GM21528 (cell line): ENCODE results near the gene GALNT18.

Source experiments
- ATAC-seq: cut with Tn5 transposase; IDR thresholded peaks from one replicate; pipeline ENCODE4 v1.9.1; 2021; ENCODE audit warnings: mild to moderate bottlenecking, moderate library complexity; ENCODE audit not compliant: unreplicated experiment, low FRiP score

The GALNT18 gene

DNA sequence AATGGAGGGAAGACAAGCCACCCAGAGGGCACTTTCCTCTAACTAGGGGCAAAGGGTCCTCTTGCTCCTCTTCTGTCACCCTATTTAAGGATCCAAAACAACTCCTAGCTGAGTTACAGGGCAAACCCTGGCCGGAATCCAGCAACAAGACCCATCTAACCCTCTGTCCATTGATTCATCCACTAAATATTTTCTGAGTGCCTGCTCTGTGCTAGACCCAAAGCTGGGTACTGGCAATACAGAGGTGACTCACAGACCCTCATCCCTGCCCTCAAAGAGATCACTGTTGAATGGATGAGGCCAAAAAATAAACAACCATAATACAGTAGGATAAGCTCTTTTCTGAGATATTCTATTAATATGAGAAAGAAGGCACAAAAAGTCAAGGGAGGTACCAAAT is 4.3 kb upstream of the GALNT18 start:
- ATAC-seq: no peak

GRCh38 chr11:11624926-11625325 is 3.1 kb upstream of the GALNT18 start:
- no peak for ATAC-seq

- ATAC-seq: no peak
Observed at GRCh38 chr11:11624204-11624603, 2.4 kb upstream of the GALNT18 start.

DNA sequence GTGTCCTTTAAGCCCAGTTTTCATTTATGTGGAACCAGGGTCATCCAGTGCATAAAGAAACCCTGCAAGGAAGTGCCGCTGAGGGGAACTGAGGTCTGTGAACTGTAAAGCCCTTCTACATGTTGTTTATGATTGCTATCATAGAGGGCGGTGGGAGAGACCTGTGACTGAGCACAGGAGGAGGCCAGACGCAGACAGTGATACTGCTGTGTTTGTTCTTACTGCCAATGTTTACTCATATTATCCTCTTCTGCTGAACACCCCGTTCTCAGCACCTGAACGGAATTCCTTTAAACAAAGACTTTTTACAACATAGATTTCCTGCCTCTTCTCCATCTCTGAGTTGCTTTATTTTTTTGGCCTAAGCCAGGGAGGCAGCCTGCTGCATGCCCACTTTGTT is 967 bp upstream of the GALNT18 start:
- ATAC-seq: no peak

DNA sequence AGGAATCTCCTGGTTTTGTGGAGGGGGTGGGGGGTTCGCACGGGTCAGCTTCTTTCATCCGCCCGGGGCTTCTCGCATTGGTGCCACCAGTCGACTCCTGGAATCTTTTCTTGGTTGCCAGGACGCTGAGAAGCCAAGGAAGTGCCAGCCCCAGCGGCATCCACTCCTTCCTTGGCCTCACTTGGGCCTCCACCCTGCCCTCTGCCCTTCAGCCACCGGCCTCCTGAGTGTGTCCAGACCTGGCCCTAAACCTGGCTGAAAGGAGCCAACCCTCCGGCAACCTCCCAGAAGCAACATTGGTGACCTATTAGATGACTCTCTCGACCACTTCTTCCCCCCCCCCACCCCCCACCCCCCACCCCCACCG is 518 bp upstream of the GALNT18 start:
- no peak for ATAC-seq

GRCh38 chr11:11620921-11621572 is 758 bp downstream of the GALNT18 start:
- ATAC-seq: peak; percentile 30

DNA sequence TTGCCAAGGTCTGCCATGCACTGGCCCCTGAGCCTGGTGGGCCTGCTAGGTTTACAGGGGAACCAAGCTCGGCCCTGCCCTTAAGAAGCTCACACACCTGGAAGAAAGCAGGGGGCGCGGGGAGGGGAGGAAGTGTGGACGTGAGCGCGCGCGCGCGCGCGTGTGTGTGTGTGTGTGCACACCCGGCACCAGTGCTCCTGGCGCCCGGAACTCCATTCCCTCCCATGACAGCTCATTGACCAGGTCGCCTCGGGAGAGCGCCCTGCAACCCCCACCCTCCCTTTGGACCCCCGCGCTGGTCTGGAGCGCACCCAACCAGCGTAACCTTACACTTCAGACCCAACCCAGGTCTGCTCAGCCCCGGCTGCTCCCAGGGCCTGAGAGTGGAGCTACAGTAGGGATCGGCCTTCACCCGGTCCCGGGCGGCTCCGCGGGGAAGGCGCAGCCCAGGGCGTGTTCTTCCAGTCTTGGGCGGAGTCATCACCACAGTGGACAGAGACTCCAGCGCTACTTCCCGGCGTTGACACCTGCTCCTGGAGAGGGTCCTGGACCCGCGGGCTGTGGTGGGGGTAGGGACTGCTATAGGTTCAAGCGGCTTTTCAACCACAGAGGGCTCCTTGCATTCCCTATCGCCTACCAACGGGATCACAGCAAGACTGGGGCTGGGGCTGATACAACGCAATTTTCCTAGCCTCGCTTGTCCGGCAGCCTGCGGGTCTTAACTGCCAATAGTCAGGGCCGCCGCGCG is 1.5 kb downstream of the GALNT18 start:
- ATAC-seq: no peak

- no peak for ATAC-seq
Observed at GRCh38 chr11:11618973-11619435, 2.8 kb downstream of the GALNT18 start.

DNA sequence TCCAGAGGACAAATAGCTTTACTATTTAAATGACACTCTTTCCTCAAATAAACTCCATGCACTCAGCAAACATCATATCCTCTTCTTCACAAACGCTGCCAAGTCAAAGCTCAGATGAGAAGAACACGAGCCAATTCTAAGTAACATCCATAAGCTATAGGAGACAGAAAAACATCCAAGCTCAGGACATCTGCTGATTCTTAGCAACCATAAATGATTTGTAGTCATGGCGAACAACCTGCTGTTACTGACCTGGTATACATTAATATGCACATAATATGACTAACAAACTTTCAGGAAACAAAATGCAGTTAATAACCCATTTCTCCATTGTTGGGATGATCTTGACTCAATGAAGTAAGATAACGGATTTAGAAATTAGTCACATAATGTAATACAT is 6.7 kb downstream of the GALNT18 start:
- ATAC-seq: no peak

DNA sequence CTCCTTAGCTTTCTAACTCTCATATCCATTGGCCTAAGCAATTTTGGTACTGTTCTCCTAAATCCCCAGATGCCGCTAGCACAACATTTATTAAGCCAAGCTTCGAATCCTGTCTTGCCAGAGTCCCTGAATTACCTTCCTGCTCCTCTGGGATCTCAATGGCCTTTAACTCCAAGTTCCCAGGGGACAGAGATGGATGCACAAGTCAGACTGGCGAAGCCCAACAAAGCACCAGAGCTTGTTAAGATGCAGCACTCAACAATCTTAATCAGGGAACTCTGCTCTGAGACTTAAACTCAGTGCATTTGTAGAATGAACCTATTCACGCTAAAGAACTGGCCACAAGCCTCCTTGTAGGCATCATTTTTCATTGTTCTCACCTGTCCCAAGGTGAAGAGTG is 9.4 kb downstream of the GALNT18 start:
- no peak for ATAC-seq

GRCh38 chr11:11611381-11611780 is 10.4 kb downstream of the GALNT18 start:
- ATAC-seq: no peak

DNA sequence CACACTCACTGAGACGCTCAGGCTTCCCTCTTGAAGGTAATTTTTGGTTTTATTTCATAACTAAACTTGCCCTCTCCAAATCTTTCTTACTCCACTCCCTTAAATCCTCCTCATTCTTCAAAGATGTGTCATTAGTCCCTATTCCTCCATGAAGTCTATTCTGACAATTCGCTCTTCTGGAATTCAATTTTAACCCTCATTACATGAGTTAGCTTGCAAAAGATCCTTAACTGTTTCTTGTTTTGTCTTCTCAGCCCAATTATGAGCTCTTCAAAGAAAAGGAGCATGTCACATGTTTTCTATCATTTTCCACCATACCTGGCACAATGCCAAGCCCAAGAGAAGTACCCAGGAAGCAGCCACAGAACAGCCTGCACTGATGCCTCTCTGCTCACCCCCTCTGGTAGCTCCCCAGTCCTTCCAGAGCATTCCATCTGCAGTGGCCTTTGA is 13.0 kb downstream of the GALNT18 start:
- no peak for ATAC-seq

GRCh38 chr11:11607772-11608171 is 14.0 kb downstream of the GALNT18 start:
- no peak for ATAC-seq

DNA sequence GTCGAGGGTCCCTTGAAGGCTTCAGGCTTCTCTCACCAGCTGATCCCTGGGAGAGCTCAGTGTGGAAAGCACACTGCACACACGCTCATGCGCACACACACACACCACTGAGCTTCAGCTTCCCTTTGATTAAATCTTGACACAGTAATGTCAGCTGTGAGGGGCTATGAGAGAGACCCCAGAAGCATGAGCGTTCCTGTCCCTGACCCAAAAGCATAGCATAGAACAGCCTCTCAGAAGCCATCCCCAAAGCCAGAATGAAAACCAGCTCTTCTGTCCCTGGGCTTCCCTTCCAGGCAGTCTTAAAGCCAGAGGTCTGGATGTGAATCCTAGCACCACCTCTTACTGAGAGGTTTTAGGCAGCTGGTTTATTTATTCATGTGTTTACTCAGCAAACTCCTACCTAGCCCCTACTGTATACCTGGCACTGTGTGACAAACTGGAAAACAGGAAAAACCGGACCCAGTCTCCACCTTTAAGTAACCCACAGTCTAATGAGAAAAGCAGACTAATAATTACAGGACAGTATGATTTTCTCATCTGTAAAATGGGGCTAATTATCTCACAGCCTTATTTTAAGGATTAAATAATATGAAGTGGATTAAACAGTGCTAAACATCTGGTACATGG is 15.9 kb downstream of the GALNT18 start:
- no peak for ATAC-seq

DNA sequence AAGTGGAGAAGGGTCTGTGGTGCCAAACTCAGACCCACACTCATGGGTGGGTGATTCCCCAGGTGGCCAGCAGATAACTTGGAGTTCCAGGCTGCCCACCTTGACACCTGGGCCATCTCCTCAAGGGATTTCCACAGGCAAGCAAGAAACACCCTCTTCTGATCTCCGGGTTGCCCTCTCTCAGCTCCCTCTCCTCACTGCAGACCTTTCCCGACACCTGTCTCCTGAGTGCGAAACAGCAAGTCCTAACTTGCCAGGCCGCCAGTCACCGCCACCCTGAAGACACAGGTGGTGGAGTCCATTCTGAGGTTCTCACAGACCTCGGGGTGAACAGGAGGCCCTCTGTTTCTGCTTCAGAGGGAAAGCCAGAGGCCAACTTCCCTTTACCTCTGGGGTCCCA is 16.6 kb downstream of the GALNT18 start:
- ATAC-seq: no peak

- ATAC-seq: no peak
Observed at GRCh38 chr11:11604370-11604990, 17.3 kb downstream of the GALNT18 start.

GRCh38 chr11:11602011-11602410 is 19.8 kb downstream of the GALNT18 start:
- no peak for ATAC-seq

DNA sequence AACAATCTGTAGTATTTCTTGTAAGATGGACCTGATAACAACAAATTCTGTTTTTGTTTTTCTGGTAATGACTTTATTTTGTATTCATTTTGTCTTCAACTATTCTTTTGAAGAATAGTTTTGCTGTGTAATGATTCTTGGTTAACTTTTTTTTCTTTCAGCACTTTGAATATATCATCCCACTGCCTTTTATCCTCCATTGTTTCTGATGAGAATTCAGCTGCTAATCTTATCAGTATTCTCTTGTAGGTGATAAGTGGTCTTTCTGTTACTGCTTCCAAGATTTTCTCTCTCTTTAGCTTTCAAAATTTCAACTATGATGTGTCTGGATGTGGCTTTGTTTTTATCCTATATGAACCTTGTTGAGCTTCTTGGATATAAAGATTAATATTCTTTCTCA is 21.5 kb downstream of the GALNT18 start:
- ATAC-seq: no peak

- no peak for ATAC-seq
Observed at GRCh38 chr11:11598243-11598642, 23.6 kb downstream of the GALNT18 start.

DNA sequence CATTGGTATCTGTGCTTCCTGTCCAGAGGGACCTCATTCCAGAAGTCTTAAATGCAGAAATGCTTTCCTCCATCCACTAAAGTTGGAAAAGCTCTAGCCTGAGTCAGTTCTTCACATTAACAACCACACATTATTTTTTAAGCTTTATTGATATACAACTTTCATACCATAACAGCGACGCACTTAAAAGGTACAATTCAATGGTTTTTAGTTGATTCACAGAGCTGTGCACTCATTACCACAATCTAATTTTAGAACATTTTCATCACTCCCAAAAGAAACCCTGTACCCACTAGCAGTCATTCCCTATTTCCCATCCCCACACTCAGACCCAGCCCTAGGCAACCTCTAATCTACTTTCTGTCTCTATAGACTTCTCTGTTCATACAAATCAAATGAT is 27.6 kb downstream of the GALNT18 start:
- no peak for ATAC-seq

DNA sequence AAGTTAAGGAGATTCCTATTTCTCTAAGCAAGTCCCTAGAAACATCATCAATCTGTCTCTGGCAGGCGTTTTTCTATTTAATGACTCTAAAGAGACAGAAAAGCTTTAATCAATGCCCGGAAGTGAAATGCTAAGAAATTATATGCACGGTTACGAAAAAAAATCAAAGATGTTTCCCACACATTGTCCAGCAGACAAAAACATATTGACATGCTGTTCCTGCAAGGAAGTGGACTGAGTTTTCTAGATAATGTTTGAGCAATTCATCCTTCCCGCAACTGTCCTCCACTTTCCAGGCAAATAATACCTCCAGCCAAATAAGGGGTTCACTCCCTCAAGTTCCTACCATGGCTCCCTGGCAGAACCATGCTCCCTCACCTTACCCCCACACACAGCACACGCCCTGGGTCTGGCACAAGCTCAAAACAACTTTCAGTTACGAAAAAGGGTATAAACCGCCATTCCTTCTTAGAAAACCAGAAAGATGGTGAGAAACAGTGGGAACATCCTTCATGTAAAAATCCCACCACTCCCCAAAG is 29.6 kb downstream of the GALNT18 start:
- no peak for ATAC-seq
